Fibroblast of mammary gland (primary cell): ENCODE results near the gene ATXN1.

Experiments used
- DNase-seq: peaks from one replicate; pipeline ENCODE4 v3.0.0-alpha.2; 2010; ENCODE audit warnings: low read depth
- H3K4me3 ChIP-seq: 2 replicates; pipeline ENCODE4 v1.5.1; 2011; ENCODE audit warnings: low read depth, mild to moderate bottlenecking, low read length, moderate library complexity; ENCODE audit not compliant: control insufficient read depth
- CTCF ChIP-seq: conservative IDR thresholded peaks from 2 replicates; pipeline ENCODE4 v1.5.1; 2011; ENCODE audit warnings: low read depth, low read length, inconsistent platforms; ENCODE audit not compliant: control insufficient read depth, insufficient read depth

Gene ATXN1

GRCh38 chr6:16369989-16370388 is 391.3 kb downstream of the ATXN1 start:
- DNase-seq: no peak
- TF ChIP-seq CTCF: no peak
- no peak overlapping the region for H3K4me3 ChIP-seq

- no peak overlapping the region for H3K4me3 ChIP-seq
- no peak for DNase-seq
- TF ChIP-seq CTCF: no peak
Measured at GRCh38 chr6:16369140-16369745, 392.0 kb downstream of the ATXN1 start.

GRCh38 chr6:16367571-16367970 is 393.7 kb downstream of the ATXN1 start:
- no peak overlapping the region for H3K4me3 ChIP-seq
- no peak for TF ChIP-seq CTCF
- DNase-seq: no peak

- no peak for TF ChIP-seq CTCF
- DNase-seq: no peak
- no peak overlapping the region for H3K4me3 ChIP-seq
Measured at GRCh38 chr6:16363749-16364148, 397.5 kb downstream of the ATXN1 start.

GRCh38 chr6:16362819-16363589 is 398.3 kb downstream of the ATXN1 start:
- TF ChIP-seq CTCF: no peak
- H3K4me3 ChIP-seq: no peak overlapping the region
- no peak for DNase-seq

- no peak for DNase-seq
- no peak for TF ChIP-seq CTCF
Measured at GRCh38 chr6:16362296-16362695, 399.0 kb downstream of the ATXN1 start.

More at GRCh38 chr6:16362296-16362695, 399.0 kb downstream of the ATXN1 start:
- no peak overlapping the region for H3K4me3 ChIP-seq
